ENCODE results near the gene SRCIN1. TPM values are rescaled to one million over a fixed set of nuclear protein-coding genes. Genes with fewer than 3 reads are reported as not detected.

The SRCIN1 gene
- total RNA-seq, 1 experiment from 2014 or later = 6.9 TPM

DNA sequence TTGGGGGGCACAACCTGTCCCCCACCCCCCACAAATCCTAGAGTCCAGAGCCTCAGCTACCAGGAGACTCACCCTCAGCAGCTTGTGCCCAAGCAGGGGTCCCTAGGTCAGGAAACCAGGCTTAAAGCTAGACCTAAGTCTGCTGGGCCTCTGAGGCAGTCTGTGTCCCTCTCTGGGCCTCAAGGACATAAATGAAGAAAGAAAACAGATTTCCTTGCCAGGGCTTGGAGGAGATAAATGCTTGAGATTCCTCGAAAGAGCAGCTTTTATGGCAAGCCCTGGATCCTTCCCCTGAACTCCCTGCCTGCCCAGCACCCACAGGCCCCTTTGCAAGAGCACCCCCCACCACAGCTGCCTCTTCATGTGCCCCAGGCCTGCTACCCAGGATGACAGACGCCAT, 3.3 kb downstream of the SRCIN1 start:
- TF ChIP-seq, protein P1, sequence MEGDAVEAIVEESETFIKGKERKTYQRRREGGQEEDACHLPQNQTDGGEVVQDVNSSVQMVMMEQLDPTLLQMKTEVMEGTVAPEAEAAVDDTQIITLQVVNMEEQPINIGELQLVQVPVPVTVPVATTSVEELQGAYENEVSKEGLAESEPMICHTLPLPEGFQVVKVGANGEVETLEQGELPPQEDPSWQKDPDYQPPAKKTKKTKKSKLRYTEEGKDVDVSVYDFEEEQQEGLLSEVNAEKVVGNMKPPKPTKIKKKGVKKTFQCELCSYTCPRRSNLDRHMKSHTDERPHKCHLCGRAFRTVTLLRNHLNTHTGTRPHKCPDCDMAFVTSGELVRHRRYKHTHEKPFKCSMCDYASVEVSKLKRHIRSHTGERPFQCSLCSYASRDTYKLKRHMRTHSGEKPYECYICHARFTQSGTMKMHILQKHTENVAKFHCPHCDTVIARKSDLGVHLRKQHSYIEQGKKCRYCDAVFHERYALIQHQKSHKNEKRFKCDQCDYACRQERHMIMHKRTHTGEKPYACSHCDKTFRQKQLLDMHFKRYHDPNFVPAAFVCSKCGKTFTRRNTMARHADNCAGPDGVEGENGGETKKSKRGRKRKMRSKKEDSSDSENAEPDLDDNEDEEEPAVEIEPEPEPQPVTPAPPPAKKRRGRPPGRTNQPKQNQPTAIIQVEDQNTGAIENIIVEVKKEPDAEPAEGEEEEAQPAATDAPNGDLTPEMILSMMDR (conservative IDR thresholded peaks at IDR 0.05) = no peak
- no peak overlapping the region for H3K9ac ChIP-seq (ENCODE audit: extremely low read depth, insufficient read length, low read length)
- H2AK5ac ChIP-seq (ENCODE audit: insufficient read length, low read length) = no peak overlapping the region
- H3K27me3 ChIP-seq (ENCODE audit: insufficient read depth, low read length) = peaks cover 24% of the 10 kb centered on the region; the same call in 1 of the 2 replicates
- no peaks in the 10 kb centered on the region for H3K9me3 ChIP-seq (ENCODE audit: control insufficient read depth, low read depth, low read length)
- H3K27me3 Mint-ChIP-seq (ENCODE audit: low read depth) = peaks cover 42% of the 10 kb centered on the region
- peak overlapping the region in 1 of 3 experiments; percentile 7; a peak in 2 of 7 replicates for H3K27ac Mint-ChIP-seq
- H2BK5ac ChIP-seq (ENCODE audit: insufficient read length, low read length) = no peak overlapping the region
- no peak overlapping the region for H3K56ac ChIP-seq (ENCODE audit: insufficient read length, low read depth, low read length)
- peaks cover 0 to under 1% (median 0%) of the 10 kb centered on the region in 3 experiments; a peak in 1 of 7 replicates for H3K36me3 Mint-ChIP-seq (ENCODE audit: insufficient read depth in 1 of 3, low read depth in 3 of 3)
- no peaks in the 10 kb centered on the region for H3K9me3 Mint-ChIP-seq
- H2BK120ac ChIP-seq (ENCODE audit: low read depth, low read length, poor library complexity, severe bottlenecking) = no peak overlapping the region
- H3K4me1 ChIP-seq (ENCODE audit: insufficient read depth, low read length) = peaks cover 34% of the 10 kb centered on the region
- peaks cover 4% of the 10 kb centered on the region for H4K20me1 ChIP-seq (ENCODE audit: control insufficient read depth, insufficient read depth, insufficient read length)
- no peak overlapping the region for H3K18ac ChIP-seq (ENCODE audit: insufficient read length, low read depth, low read length)
- H3K4me2 ChIP-seq (ENCODE audit: insufficient read depth, insufficient read length, low read length) = peak overlapping the region; percentile 48
- H3K23me2 ChIP-seq (ENCODE audit: insufficient read length, low read depth, low read length, poor library complexity, severe bottlenecking) = peaks cover 16% of the 10 kb centered on the region
- H2AFZ ChIP-seq (ENCODE audit: low read length) = no peak overlapping the region
- H2BK15ac ChIP-seq (ENCODE audit: low read depth, low read length) = no peak overlapping the region
- no peak for DNase-seq
- H3T11ph ChIP-seq (ENCODE audit: low read length) = no peak overlapping the region
- H3K79me1 ChIP-seq (ENCODE audit: insufficient read depth, low read depth, low read length, poor library complexity, severe bottlenecking) = no peaks in the 10 kb centered on the region
- H3K27ac ChIP-seq (ENCODE audit: insufficient read length, low read depth, low read length) = no peak overlapping the region
- no CpG with 5 or more reads among the region's 2 CpGs for WGBS (ENCODE audit: extremely low coverage, insufficient read length, low lambda C conversion rate)
- H4K8ac ChIP-seq (replicated peaks; ENCODE audit: insufficient read length, low read depth, low read length) = no peak overlapping the region
- H3K79me2 ChIP-seq (ENCODE audit: insufficient read depth, low read length) = no peaks in the 10 kb centered on the region
- H3K23ac ChIP-seq (ENCODE audit: insufficient read length, low read depth, low read length) = no peak overlapping the region
- H3K4me3 Mint-ChIP-seq = peak overlapping the region; percentile 61 to 75
- no peak overlapping the region for H4K5ac ChIP-seq (ENCODE audit: insufficient read length, low read depth, low read length)
- no peak overlapping the region for H3K14ac ChIP-seq (ENCODE audit: insufficient read depth, low read length)
- no peak overlapping the region for H2BK20ac ChIP-seq (ENCODE audit: low read depth, low read length, poor library complexity, severe bottlenecking)
- no peak overlapping the region for H4K91ac ChIP-seq (ENCODE audit: insufficient read length, low read depth, low read length)
- H3K4ac ChIP-seq (ENCODE audit: low read depth, low read length) = no peak overlapping the region
- peaks cover 74 to 76% of the 10 kb centered on the region in 2 experiments for H3K4me1 Mint-ChIP-seq
- no peak overlapping the region for H2BK12ac ChIP-seq (ENCODE audit: insufficient read length, low read depth, low read length)

Data from H9 (cell line).